ENCODE data around the gene FOXK1.

DNA sequence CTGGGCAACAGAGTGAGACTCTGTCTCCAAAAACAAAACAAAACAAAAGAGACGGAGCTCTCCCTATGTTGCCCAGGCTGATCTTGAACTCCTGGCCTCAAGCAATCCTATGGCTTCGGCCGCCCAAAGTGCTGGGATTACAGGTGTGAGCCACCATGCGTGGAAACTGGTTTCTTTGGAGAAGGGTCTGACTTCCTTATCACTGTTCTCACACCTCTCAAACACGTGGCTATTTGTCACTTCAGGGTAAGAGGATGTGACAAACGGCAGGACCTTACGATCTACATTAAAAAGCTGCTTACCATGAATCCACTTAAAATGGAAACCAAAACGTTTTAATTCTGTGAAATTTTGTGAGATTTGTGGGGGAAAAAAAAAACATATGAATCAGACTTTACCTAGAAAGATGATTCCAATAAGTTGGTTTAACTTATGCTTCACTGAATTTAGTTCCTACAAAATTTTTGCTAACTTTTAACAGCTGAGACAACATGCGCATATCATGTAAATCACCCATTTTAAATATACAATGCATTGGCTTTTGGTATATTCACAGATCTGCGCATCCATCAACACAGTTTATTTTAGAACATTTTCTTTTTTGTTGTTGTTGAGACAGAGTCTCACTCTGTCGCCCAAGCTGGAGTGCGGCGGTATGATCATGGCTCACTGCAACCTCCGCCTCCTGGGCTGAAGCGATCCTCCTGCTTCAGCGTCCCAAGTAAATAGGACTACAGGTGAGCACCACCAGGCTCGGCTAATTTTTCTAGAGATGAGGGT lies 18.7 kb upstream of the FOXK1 start:
- TF ChIP-seq POLR2A (IDR thresholded peaks at IDR 0.05) (no peak), EP300 (IDR thresholded peaks at IDR 0.05) (no peak)
- TF ChIP-seq, protein P1, sequence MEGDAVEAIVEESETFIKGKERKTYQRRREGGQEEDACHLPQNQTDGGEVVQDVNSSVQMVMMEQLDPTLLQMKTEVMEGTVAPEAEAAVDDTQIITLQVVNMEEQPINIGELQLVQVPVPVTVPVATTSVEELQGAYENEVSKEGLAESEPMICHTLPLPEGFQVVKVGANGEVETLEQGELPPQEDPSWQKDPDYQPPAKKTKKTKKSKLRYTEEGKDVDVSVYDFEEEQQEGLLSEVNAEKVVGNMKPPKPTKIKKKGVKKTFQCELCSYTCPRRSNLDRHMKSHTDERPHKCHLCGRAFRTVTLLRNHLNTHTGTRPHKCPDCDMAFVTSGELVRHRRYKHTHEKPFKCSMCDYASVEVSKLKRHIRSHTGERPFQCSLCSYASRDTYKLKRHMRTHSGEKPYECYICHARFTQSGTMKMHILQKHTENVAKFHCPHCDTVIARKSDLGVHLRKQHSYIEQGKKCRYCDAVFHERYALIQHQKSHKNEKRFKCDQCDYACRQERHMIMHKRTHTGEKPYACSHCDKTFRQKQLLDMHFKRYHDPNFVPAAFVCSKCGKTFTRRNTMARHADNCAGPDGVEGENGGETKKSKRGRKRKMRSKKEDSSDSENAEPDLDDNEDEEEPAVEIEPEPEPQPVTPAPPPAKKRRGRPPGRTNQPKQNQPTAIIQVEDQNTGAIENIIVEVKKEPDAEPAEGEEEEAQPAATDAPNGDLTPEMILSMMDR (IDR thresholded peaks at IDR 0.05) = no peak

All from ovary (tissue), 3 donors.